ENCODE measurements around the gene AKT2. TPM values are rescaled to one million over a fixed set of nuclear protein-coding genes. Genes with fewer than 3 reads are reported as not detected.
A peak's percentile ranks its signal among the peaks of the same experiment; 100 is the strongest.

AKT2 gene
- polyA plus RNA-seq, 3 donors = 11.4 to 122 (median 16.3) TPM

DNA sequence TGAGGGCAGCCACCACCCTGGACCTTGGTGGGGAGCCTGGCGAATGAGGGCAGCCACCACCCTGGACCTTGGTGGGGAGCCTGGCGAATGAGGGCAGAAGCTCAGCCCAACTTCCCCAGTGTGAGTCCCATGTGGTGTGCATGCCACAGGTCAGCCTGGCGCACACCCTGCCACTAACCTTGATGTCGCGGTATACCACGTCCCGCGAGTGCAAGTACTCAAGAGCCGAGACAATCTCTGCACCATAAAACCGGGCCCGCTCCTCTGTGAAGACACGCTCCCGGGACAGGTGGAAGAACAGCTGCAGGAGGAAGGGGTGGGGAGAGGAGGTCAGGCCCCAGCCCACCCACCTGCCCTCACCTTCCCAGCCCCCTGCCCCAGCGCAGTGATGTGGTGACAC is 47.4 kb downstream of the AKT2 start:
- intact Hi-C loops (cut with micrococcal nuclease) = no loop called here
- H2AFZ ChIP-seq (ENCODE audit: insufficient read depth, low read depth, low read length, poor library complexity, severe bottlenecking) = no peak overlapping the region
- peak overlapping the region in 1 of 7 donors; percentile 45 for H3K27ac Mint-ChIP-seq
- no peaks in the 10 kb centered on the region for H3K9me3 Mint-ChIP-seq
- no peaks in the 10 kb centered on the region for H3K79me2 ChIP-seq (ENCODE audit: insufficient read depth, low read length)
- H3K36me3 ChIP-seq (replicated peaks in 1 of 2; ENCODE audit: control insufficient read depth in 1 of 2, insufficient read depth in 2 of 2, low read length in 2 of 2) = peaks cover 90 to 97% of the 10 kb centered on the region in 2 donors
- WGBS (ENCODE audit: insufficient coverage) = 97% methylated on average over 6 of the region's 14 CpGs
- no peaks in the 10 kb centered on the region for H3K27me3 ChIP-seq (ENCODE audit: control insufficient read depth in 2 of 2, insufficient read depth in 2 of 2, low read length in 2 of 2)
- TF ChIP-seq, protein P1, sequence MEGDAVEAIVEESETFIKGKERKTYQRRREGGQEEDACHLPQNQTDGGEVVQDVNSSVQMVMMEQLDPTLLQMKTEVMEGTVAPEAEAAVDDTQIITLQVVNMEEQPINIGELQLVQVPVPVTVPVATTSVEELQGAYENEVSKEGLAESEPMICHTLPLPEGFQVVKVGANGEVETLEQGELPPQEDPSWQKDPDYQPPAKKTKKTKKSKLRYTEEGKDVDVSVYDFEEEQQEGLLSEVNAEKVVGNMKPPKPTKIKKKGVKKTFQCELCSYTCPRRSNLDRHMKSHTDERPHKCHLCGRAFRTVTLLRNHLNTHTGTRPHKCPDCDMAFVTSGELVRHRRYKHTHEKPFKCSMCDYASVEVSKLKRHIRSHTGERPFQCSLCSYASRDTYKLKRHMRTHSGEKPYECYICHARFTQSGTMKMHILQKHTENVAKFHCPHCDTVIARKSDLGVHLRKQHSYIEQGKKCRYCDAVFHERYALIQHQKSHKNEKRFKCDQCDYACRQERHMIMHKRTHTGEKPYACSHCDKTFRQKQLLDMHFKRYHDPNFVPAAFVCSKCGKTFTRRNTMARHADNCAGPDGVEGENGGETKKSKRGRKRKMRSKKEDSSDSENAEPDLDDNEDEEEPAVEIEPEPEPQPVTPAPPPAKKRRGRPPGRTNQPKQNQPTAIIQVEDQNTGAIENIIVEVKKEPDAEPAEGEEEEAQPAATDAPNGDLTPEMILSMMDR (IDR thresholded peaks at IDR 0.05) = no peak
- no peaks in the 10 kb centered on the region for H3K27me3 Mint-ChIP-seq (ENCODE audit: low read depth in 3 of 3)
- no peak overlapping the region for H3K4me2 ChIP-seq (replicated peaks; ENCODE audit: extremely low read depth, low read length, poor library complexity, severe bottlenecking)
- no peaks in the 10 kb centered on the region for H3K9me3 ChIP-seq (replicated peaks in 1 of 2; ENCODE audit: control insufficient read depth in 1 of 2, insufficient read depth in 1 of 2, low read length in 2 of 2)
- H3K4me1 ChIP-seq (ENCODE audit: control insufficient read depth in 1 of 2, insufficient read depth in 2 of 2, low read length in 2 of 2) = no peaks in the 10 kb centered on the region
- H3K9ac ChIP-seq (ENCODE audit: insufficient read depth, low read length, poor library complexity, severe bottlenecking) = no peak overlapping the region
- no peak overlapping the region for H3K4me3 ChIP-seq (replicated peaks in 1 of 3; ENCODE audit: low read depth in 2 of 3, low read length in 3 of 3)
- H4K20me1 ChIP-seq (ENCODE audit: insufficient read depth, low read length) = peaks cover 6% of the 10 kb centered on the region
- no peak overlapping the region for H3K4me3 Mint-ChIP-seq
- H3K4me1 Mint-ChIP-seq = no peaks in the 10 kb centered on the region
- H3K27ac ChIP-seq (ENCODE audit: low read depth in 1 of 2, low read length in 2 of 2) = no peak overlapping the region
- DNase-seq = no peak
- peaks cover 68 to 94% of the 10 kb centered on the region in 2 donors for H3K36me3 Mint-ChIP-seq

DNA sequence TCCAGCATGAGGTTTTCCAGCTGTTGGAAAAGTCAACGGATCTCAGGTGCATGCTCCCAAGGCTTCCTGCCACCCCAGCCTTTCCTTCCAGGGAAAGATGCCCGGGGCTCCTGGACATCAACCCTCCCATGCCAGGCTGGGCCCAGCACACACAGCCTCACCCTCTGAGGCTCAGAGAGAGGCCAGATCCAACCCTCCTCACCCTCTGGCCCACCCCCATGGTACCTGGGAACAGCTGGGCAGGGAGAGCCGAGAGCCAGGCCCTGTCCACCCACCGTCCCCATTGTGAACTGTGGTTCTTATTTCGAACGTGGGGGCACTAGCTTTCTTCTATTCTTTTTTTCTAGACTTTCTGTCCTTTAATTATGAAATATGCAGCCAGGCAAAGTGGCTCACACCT is 48.8 kb downstream of the AKT2 start:
- H3K4me3 Mint-ChIP-seq = no peak overlapping the region
- DNase-seq = no peak
- Histone ChIP-seq H4K20me1 (ENCODE audit: insufficient read depth, low read length) (peaks cover 6% of the 10 kb centered on the region), H2AFZ (ENCODE audit: insufficient read depth, low read depth, low read length, poor library complexity, severe bottlenecking) (no peak overlapping the region), H3K36me3 (replicated peaks in 1 of 2; ENCODE audit: control insufficient read depth in 1 of 2, insufficient read depth in 2 of 2, low read length in 2 of 2) (peaks cover 77 to 84% of the 10 kb centered on the region in 2 donors), H3K27me3 (ENCODE audit: control insufficient read depth in 2 of 2, insufficient read depth in 2 of 2, low read length in 2 of 2) (no peaks in the 10 kb centered on the region), H3K4me3 (replicated peaks in 1 of 3; ENCODE audit: low read depth in 2 of 3, low read length in 3 of 3) (no peak overlapping the region), H3K4me1 (ENCODE audit: control insufficient read depth in 1 of 2, insufficient read depth in 2 of 2, low read length in 2 of 2) (no peaks in the 10 kb centered on the region), H3K79me2 (ENCODE audit: insufficient read depth, low read length) (no peaks in the 10 kb centered on the region), H3K9me3 (replicated peaks in 1 of 2; ENCODE audit: control insufficient read depth in 1 of 2, insufficient read depth in 1 of 2, low read length in 2 of 2) (no peaks in the 10 kb centered on the region), H3K27ac (ENCODE audit: low read depth in 1 of 2, low read length in 2 of 2) (no peak overlapping the region), H3K9ac (ENCODE audit: insufficient read depth, low read length, poor library complexity, severe bottlenecking) (no peak overlapping the region), H3K4me2 (replicated peaks; ENCODE audit: extremely low read depth, low read length, poor library complexity, severe bottlenecking) (no peak overlapping the region)
- peak overlapping the region in 1 of 7 donors; percentile 31 for H3K27ac Mint-ChIP-seq
- 100% methylated on average over 6 of the region's 6 CpGs for WGBS (ENCODE audit: insufficient coverage)
- no peaks in the 10 kb centered on the region for H3K27me3 Mint-ChIP-seq (ENCODE audit: low read depth in 3 of 3)
- H3K4me1 Mint-ChIP-seq = no peaks in the 10 kb centered on the region
- TF ChIP-seq, protein P1 (IDR thresholded peaks at IDR 0.05) = no peak
- peaks cover 59 to 82% of the 10 kb centered on the region in 2 donors for H3K36me3 Mint-ChIP-seq
- intact Hi-C loops (cut with micrococcal nuclease) = no loop called here
- H3K9me3 Mint-ChIP-seq = no peaks in the 10 kb centered on the region
